NCI-H748 (cell line): ENCODE measurements around the gene PUS7.
A peak's percentile ranks its signal among the peaks of the same experiment; 100 is the strongest.
"Not testable (repeated sequence)": the region's sequence is repeated elsewhere in the genome, so short reads cannot be mapped to it uniquely, and the experiment has no call there.

Experiments
- DNase-seq: peaks from one replicate; lab custom pipeline; 2025; ENCODE audit not compliant: unreplicated experiment; lab: John Stamatoyannopoulos, UW

The PUS7 gene, protein sequence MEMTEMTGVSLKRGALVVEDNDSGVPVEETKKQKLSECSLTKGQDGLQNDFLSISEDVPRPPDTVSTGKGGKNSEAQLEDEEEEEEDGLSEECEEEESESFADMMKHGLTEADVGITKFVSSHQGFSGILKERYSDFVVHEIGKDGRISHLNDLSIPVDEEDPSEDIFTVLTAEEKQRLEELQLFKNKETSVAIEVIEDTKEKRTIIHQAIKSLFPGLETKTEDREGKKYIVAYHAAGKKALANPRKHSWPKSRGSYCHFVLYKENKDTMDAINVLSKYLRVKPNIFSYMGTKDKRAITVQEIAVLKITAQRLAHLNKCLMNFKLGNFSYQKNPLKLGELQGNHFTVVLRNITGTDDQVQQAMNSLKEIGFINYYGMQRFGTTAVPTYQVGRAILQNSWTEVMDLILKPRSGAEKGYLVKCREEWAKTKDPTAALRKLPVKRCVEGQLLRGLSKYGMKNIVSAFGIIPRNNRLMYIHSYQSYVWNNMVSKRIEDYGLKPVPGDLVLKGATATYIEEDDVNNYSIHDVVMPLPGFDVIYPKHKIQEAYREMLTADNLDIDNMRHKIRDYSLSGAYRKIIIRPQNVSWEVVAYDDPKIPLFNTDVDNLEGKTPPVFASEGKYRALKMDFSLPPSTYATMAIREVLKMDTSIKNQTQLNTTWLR

DNA sequence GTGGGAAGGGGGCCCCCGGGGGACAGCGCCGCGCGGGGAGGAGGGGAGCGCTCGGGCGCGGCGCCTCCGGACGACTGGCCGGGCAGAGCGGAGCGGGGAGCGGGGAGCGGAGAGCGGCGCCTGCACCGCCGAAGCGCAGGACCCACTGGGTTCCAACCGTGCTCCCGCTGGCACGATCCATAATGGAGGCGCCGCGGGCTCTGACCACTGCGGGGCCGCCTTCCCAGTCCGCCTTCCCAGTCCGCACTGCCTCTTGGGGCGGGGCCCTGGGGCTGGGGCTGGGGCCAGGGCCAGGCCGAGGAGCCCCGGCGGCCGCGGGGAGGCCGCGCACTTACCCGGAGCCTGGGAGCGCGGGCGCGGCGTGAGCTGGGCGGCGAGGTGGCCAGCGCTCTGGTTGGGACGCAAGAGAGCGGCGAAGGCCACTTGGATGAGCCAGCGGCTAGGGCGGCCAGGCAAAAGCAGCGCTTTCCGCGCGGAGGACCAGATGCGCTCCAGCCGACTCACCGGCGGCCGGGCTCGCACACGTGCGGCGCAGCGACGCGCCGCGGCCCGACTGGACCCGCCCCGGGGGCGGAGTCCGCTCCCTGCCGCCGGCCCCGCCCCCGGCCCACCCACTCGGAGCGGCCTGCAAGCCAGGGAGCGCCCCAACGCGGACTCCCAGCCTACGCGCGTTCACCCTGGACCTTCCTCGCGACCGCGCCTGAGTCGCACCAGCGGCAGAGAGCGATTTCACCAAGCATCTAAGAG, at the start of gene PUS7:
Gene PUS7, minus strand, starts transcription at position 555 of the 747 bp plus-strand sequence. CDS start 13,759 bp downstream, outside the sequence.
- DNase-seq, result peak; percentile 91

DNA sequence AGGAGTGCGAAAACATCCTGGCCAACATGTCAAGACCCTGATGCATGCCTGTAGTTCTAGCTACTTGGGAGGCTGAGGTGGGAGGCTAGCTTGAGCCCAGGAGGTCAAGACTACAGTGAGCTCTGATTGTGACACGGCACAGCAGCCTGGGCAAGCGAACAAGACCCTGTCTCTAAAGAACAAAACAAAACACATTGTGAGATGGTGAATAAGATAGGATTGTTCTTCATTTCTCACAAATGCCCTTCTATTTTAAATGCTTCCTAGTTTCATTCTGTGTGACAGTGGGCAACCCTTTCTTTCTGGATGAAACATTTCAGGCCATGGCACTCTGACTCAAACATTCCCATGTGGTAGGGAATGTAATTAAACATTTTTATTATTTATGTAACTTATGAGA, 45.8 kb upstream of the PUS7 start:
- DNase-seq, result no peak

DNA sequence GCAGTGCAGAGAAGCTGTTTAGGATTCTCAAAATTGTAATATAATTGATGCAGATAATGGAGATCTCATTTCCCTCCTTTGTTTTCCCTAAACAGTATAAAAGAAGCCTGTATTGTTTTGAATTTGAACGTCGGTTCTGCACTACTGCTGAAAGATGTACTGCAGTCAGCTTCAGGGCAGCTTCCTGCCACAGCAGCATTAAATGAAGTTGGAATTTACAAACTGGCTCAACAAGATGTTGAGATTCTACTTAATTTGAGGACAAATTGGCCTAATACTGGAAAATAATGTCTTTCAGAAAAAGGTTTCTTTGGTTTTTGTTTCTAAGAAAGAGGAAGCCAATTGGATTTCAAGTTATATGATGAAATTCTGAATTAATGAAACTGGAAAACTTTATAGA, 45.0 kb upstream of the PUS7 start:
- DNase-seq, result no peak

DNA sequence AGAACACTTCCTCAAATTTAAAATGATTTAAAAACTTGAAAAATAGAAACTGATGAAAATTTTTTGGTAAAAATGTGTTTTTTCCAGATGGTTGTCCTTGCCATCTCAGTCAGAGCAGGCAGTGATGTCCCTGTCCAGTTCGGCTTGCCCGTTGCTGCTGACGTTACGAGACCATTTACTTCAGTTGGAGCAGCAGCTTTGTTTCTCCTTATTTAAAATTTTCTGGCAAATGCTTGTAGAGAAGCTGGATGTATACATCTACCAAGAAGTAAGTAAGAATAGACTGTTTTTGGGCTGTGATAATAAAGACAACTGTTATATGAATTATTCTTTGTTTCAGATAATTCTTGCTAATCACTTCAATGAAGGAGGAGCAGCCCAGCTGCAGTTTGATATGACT, 43.1 kb upstream of the PUS7 start:
- DNase-seq, result no peak

DNA sequence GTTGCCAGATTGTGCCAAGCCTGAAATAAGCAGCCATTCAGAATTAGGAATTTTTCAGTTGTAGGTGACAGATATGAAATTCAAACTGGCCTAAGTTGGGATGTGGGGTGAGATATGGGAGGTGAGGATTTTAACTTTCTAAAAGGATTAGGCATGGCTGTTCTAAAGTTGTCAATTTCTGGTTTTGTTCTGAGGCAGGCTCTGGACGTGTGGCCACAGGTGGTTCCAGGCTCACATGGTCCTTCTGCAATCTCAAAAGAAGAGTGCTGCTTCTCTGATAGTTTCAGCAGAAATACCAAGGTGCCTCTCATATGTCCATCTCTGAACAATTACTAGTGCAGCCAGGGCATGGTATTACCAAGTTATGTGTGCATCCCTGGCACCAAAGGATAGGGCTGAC, 37.9 kb upstream of the PUS7 start:
- DNase-seq, result no peak

DNA sequence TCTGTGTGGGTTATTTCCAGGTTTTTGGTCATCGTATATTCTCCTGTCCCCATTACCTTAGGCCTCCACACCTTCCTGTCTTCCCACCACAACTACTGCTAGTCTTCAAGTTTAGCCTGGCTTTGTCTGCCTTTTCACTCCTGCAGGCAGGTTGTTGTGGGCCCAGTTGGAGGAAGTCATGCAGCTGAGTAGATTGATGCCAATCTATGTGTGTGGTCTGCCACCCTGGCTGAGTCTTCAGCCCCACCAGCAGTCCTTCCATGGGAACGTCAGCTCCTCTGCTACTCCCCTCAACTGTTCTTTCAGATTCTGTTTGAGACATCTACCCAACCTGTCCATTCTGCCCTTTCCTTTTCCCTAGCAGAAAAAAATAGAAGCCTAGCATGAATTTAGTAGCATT, 16.3 kb upstream of the PUS7 start:
- DNase-seq, result no peak

DNA sequence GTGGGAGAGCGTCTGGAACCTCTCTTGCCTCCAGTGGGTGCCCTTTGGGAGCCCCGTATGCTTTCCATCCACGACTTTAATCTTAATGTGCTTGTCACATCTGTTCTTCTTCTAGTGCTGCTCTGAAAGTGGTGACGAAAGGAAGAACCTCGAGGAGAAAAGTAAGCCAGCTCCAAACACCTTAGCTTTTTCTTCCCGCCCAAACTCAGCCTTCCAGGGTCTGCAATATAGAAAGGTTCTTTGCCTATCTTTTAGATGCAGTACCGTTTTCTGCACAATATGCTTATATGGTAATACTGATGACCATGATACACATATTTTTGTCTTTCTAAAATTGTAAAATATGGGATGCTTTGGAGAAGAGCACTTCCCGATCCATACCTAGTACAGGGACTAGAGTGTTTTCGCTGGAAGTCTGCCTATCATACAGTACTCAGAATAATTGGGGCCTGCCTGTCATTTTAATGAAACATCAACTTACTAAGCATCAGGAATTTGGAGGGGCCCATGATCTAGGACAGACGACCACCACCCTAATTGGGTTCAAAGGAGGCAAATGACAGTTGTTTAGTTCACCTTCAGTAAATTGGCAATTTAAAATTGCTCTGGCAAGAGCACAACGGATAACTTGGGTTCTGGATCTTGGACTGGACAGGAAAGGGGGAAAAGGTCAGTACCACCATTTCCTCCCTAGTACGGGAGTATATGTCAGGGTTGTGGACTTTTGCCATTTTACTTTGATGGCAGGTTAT, 10.8 kb upstream of the PUS7 start:
- DNase-seq, result peak; percentile 20

DNA sequence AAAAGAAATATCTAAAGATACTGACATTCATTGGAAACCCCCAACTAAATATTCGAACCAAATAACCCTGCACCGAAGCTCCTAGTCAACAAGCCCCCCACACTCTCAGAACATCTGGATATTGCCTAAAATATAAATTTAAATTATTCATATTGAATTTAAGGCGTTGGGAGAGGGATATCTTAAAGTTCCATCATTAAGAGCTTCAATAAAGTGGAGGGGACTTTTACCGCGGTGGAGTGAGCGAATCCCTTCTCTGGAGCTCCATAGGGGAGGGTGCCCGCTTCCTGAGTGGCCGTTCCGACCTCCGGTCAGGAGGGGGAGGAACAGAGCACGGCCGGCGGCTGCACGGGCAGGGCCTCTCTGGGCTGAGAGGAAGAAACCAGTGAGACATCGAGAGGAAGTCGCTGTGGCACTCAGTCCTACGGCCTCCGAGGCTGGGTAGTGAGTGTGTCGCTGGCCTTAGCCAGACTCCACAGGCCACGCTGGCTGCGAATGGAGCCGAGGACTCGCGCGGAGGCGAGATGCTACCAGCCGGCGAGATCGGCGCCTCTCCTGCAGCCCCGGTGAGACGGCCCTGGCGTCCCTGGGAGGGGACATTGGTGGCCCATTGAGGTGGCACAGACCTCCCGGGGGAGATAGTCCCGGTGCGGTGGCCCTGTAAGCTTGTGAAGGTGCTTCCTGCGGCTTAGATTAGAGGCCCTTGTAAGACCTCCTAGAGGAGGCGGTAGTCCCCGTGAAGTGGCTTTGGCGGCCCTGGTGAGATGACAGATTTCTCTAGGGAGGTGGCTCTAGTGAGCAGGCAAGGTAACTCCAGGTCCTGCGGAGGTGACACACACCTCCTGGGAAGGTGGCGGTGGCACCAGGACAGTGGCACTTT, 10.0 kb upstream of the PUS7 start, which contains the start of gene RINT1:
Gene RINT1, plus strand, starts transcription at position 410 of the 880 bp plus-strand sequence. Its CDS starts 115 bp downstream, at position 525.
- DNase-seq, result peak; percentile 94

DNA sequence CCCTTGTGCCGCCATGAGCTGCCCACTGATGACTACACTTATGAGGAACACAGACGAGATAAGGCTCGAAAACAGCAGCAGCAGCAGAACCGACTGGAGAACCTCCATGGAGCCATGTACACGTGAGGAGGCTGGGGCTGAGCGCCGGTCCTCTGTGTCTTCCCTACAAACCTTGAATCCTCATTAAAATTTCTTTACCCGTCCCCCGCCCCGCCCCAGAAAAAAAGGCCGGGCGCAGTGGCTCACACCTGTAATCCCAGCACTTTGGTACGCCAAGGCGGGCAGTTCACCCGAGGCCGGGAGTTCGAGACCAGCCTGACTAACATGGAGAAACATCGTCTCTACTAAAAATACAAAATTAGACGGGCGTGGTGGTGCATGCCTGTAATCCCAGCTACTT, 8.5 kb upstream of the PUS7 start:
- no peak for DNase-seq

DNA sequence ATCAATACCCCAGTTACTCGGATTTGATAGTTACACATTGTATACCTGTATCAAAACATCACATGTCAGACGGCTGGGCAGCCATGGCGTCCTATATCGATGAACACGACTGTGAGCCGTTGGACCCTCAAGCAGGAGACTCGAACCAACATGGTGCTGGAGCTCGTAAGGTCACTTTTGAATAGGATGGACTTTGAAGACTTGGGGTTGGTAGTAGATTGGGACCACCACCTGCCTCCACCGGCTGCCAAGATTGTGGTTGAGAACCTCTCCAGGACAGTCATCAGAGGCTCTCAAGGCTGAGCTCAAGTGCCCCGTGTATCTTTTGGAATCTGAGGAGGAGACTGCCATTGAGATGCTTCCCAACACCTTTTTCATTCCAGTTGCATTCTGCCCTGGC, 8.1 kb upstream of the PUS7 start:
- no peak for DNase-seq

DNA sequence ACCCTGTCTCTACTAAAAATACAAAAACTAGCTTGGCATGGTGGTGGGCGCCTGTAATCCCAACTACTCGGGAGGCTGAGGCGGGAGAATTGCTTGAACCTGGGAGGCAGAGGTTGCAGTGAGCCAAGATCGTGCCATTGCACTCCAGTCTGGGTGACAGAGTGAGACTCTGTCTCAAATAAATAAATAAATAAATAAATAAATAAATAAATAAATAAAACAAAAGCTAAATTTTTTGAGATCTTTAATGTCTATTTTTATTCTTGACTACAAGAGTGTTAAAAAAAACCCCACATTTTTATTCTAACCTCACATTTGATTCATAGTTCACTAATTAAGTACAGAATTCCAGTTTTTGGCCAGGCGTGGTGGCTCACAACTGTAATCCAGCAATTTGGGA, 5.7 kb upstream of the PUS7 start:
- not testable (repeated sequence) for DNase-seq

DNA sequence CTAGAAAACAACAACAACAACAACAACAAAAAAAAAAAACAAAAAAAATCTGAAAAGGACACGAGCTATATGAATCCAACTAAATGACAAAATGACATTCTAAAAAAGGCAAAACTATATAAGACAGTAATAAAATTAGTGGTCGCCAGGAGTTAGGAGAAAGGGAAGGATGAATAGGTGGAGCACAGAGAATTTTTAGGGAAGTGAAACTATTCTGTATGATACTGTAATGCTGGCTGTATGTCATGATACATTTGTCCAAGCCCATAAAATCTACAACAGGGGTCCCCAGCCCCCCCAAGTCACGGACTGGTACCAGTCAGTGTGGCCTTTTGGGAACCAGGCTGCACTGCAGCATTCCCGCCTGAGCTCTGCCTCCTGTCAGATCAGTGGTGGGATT, 2.8 kb upstream of the PUS7 start:
- no peak for DNase-seq

DNA sequence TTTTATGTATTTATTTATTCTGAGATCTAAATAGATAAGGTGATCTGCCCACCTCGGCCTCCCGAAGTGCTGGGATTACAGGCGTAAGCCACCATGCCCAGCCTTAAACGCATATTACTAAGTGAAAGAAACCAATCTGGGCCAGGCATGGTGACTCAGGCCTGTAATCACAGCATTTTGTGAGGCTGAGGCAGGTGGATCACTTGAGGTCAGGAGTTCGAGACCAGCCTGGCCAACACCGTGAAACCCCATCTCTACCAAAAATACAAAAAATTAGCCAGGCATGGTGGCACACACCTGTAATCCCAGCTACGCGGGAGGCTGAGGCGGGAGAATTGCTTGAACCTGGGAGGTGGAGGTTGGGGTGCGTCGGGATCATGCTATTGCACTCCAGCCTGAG, 2.4 kb upstream of the PUS7 start:
- not testable (repeated sequence) for DNase-seq

DNA sequence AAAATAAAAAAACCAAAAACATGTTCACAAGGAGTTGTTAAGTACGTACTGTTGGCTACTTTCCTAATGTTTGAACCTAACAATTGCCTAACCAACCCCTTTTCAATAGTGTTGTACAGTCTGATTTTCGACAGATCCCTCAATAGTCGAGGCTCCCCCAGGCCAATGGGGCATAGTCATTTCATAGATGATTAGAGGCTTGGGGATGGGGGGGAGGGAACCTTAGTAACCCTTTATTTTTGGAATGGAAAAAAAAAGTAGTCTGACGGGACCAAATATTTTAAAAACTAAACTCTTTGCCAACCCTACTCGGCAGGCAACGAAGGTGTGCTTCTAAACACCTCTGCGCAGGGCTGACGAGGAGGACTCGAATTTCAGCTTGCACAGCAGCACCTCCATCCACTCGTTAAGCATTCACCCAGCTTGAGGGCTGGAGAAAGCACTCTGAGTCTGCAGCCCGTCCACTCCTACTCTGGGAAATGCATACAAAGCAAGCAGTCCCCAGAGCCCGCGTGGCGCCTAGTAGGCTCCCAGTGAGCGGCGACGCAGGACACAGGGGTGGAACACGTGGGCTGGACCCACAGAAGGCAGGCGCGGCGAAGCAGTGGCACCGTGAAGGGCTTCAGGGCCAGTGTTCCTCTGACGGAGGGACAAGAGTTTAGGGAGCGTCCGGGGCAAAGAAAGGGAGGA, 899 bp downstream of the PUS7 start:
- DNase-seq, result peak; percentile 88

DNA sequence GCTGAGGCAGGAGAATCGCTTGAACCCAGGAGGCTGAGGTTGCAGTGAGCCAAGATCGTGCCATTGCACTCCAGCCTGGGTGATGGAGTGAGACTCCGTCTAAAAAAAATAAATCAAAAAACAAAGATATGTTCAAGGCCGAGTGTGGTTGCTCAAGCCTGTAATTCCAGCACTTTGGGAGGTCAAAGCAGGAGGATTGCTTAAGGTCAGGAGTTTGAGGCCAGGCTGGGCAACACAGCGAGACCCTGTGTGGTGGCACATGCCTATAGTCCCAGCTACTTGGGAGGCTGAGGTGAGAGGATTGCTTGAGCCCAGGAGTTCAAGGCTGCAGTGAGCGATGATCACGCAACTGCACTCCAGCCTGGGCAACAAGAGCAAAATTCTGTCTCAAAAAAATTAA, 1.5 kb downstream of the PUS7 start:
- DNase-seq, result not testable (repeated sequence)

DNA sequence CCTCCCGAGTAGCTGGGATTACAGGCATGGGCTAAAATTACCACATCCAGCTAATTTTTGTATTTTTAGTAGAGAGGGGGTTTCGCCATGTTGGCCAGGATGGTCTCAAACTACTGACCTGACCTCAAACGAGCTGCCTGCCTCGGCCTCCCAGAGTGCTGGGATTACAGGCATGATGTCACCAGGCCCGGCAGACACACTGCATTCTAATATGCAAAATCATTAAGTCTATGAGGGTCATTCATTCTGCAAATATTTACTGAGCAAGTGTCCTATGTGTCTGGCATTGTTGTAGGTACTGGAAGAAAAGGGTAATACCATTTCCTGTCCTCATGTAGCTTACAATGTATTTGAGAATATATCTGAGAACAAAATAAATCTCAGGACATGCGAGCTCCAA, 2.7 kb downstream of the PUS7 start:
- no peak for DNase-seq

DNA sequence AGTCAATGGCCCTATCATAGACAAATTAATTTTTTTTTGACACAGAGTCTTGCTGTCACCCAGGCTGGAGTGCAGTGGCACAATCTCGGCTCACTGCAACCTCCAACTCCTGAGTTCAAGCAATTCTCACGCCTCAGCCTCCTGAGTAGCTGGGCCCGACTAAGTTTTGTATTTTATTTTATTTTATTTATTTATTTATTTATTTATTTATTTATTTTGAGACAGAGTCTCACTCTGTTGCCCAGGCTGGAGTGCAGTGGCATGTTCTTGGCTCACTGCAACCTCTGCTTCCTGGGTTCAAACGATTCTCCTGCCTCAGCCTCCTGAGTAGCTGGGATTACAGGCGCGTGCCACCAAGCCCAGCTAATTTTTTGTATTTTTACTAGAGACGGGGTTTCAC, 6.5 kb downstream of the PUS7 start:
- not testable (repeated sequence) for DNase-seq

DNA sequence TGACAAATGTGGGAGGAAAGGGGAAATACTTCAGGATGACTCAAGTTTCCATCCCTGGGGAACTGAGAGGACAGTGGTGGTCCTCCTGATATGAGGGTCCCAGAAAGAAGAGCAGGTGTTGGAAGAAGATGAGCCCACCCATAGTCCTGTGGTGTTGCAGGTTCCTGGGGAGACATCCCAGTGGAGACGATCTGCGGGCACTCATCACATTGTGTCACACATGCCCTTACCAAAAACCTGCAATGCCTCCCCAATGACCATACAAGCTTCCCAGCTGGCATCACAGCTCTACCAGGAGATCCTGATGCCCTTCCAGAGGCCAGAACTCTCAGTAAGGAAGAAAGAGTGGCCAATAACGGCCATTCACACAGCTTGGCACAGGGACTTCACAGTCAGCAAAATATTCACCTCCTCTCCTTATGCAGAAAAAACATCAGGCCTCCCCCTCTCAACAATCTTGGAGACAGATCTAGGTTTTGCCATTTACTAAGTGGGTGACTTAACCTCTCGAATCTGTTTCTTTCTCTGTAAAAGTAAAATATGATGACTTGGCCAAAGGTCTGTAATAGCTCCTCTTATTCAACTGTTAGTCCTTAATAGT, 9.0 kb downstream of the PUS7 start:
- no peak for DNase-seq

DNA sequence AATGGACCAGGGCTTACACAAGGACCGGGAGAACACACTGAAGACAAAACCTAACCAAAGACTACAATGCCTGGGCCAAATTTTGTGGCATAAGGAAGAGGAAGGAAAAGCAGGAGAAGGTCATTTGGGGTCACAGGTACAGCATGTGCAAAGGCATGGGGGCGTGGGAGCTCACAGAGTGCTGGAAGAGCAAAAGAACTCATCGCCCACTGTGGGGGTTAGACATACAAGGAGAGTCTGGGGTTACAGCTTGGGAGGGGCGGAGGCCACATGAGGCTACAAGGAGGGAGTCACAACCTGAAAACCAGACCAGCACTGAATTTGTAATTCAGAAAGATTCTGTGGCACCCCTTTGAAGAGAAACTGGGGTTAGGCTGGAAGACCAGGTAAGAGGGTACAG, 9.7 kb downstream of the PUS7 start:
- DNase-seq, result no peak
